Right lung (tissue), 5 donors: ENCODE measurements around the gene NOS1. TPM values are rescaled to one million over a fixed set of nuclear protein-coding genes. Genes with fewer than 3 reads are reported as not detected.

Experiments used
- DNase-seq, 2 donors: peaks; one replicate each; pipeline ENCODE4 v3.0.0-alpha.2; 2013
- polyA plus RNA-seq, 5 donors: library from polyadenylated mRNA; unstranded; fragments of 120-200 nt; gene quantifications; one replicate each; pipeline versions ENCODE4 v1.2.1 to v1.2.3, GENCODE V29; 2013; ENCODE audit warnings: inconsistent platforms in 1 of 5, low replicate concordance in 1 of 5; ENCODE audit not compliant: insufficient read length in 5 of 5, insufficient read depth in 1 of 5

NOS1 gene
- polyA plus RNA-seq, 5 donors: 0.12 to 0.46 (median 0.32) TPM

- no peak for DNase-seq
Measured at GRCh38 chr12:117178301-117178700, 183.1 kb downstream of the NOS1 start.

- no peak for DNase-seq
Measured at GRCh38 chr12:117172168-117172567, 189.3 kb downstream of the NOS1 start.

- no peak for DNase-seq
Measured at GRCh38 chr12:117171499-117172162, 189.8 kb downstream of the NOS1 start.

GRCh38 chr12:117169548-117169947 lies 191.9 kb downstream of the NOS1 start:
- DNase-seq: no peak

- no peak for DNase-seq
Measured at GRCh38 chr12:117168976-117169375, 192.4 kb downstream of the NOS1 start.

- DNase-seq: no peak
Measured at GRCh38 chr12:117167769-117168168, 193.7 kb downstream of the NOS1 start.

- DNase-seq: no peak
Measured at GRCh38 chr12:117166107-117166506, 195.3 kb downstream of the NOS1 start.

- no peak for DNase-seq
Measured at GRCh38 chr12:117165342-117165741, 196.1 kb downstream of the NOS1 start.

GRCh38 chr12:117162633-117163032 lies 198.8 kb downstream of the NOS1 start:
- no peak for DNase-seq

GRCh38 chr12:117162167-117162539 lies 199.3 kb downstream of the NOS1 start:
- DNase-seq: no peak

GRCh38 chr12:117161460-117162166 lies 199.8 kb downstream of the NOS1 start:
- DNase-seq: no peak

- DNase-seq: no peak
Measured at GRCh38 chr12:117159674-117160073, 201.8 kb downstream of the NOS1 start.

- DNase-seq: no peak
Measured at GRCh38 chr12:117158911-117159553, 202.4 kb downstream of the NOS1 start.

Other genes with a start within 250 kb of the NOS1 start
- 10 to 100 TPM; 42.8 to 55.7 (median 49.6) TPM for gene FBXO21, start 171.2 kb downstream of the NOS1 start, polyA plus RNA-seq